ENCODE measurements around the gene LPIN1.

GRCh38 chr2:11807156-11808015 lies 61.0 kb downstream of the LPIN1 start:
- TF ChIP-seq CTCF (IDR thresholded peaks at IDR 0.05), result no peak
- TF ChIP-seq EZH2 (IDR thresholded peaks at IDR 0.05; ENCODE audit: borderline replicate concordance, insufficient read depth, low read depth, low read length, poor library complexity, severe bottlenecking), result no peak

Data from B cell (primary cell).